SK-N-SH treated with all-trans-retinoic acid at 6 μM for 48 hours (cell line): ENCODE measurements around the gene DHRS12.

ENCODE experiments used
- ATAC-seq: fragments of 200-7000 bp; cut with Tn5 transposase; 3 replicates; pipeline ENCODE4 v1.9.1; 2020; ENCODE audit warnings: mild to moderate bottlenecking, moderate library complexity
- ARNTL ChIP-seq: fragments of 450-650 bp; formaldehyde crosslinking; IDR thresholded peaks from 2 replicates; pipeline ENCODE4 v1.5.0; 2020; ENCODE audit warnings: low read depth, mild to moderate bottlenecking, moderate library complexity, borderline replicate concordance
- BACH2 ChIP-seq: fragments of 250-450 bp; sonication (Bioruptor Pico); IDR thresholded peaks from 2 replicates; pipeline ENCODE4 v1.9.0; 2021; ENCODE audit warnings: mild to moderate bottlenecking, borderline replicate concordance
- CSDC2 ChIP-seq: fragments of 250-450 bp; sonication (Bioruptor Pico); IDR thresholded peaks from 2 replicates; pipeline ENCODE4 v1.5.0; 2020; ENCODE audit warnings: mild to moderate bottlenecking, moderate library complexity
- ESRRG ChIP-seq: fragments of 250-450 bp; sonication (Bioruptor Pico); IDR thresholded peaks from 2 replicates; pipeline ENCODE4 v1.6.1; 2021; ENCODE audit warnings: mild to moderate bottlenecking
- GLIS3 ChIP-seq: fragments of 250-450 bp; sonication (Bioruptor Pico); IDR thresholded peaks from 2 replicates; pipeline ENCODE4 v1.5.0; 2020; ENCODE audit warnings: mild to moderate bottlenecking, moderate library complexity
- OSR1 ChIP-seq: fragments of 250-450 bp; sonication (Bioruptor Pico); IDR thresholded peaks from 2 replicates; pipeline ENCODE4 v1.8.0; 2022; ENCODE audit warnings: moderate library complexity, mild to moderate bottlenecking, inconsistent platforms
- PPARA ChIP-seq: fragments of 250-450 bp; sonication (Bioruptor Pico); IDR thresholded peaks from 2 replicates; pipeline ENCODE4 v1.5.0; 2020; ENCODE audit warnings: mild to moderate bottlenecking, borderline replicate concordance
- RARB ChIP-seq: fragments of 250-450 bp; sonication (Bioruptor Pico); IDR thresholded peaks from 2 replicates; pipeline ENCODE4 v1.8.0; 2021; ENCODE audit warnings: mild to moderate bottlenecking, moderate library complexity
- TCF4 ChIP-seq: fragments of 250-450 bp; sonication (Bioruptor Pico); IDR thresholded peaks from 2 replicates; pipeline ENCODE4 v1.8.0; 2021; ENCODE audit warnings: mild to moderate bottlenecking, moderate library complexity, borderline replicate concordance
- ZC3H10 ChIP-seq: fragments of 250-450 bp; sonication (Bioruptor Pico); IDR thresholded peaks from 2 replicates; pipeline ENCODE4 v1.5.1; 2021; ENCODE audit warnings: mild to moderate bottlenecking, moderate library complexity
- ZFP3 ChIP-seq: fragments of 250-450 bp; sonication (Bioruptor Pico); IDR thresholded peaks from 2 replicates; pipeline ENCODE4 v1.5.0; 2020; ENCODE audit warnings: mild to moderate bottlenecking, moderate library complexity
- ZFP30 ChIP-seq: fragments of 450-650 bp; formaldehyde crosslinking; IDR thresholded peaks from 2 replicates; pipeline ENCODE4 v1.5.0; 2022; ENCODE audit warnings: mild to moderate bottlenecking, moderate library complexity
- ZNF565 ChIP-seq: fragments of 450-650 bp; formaldehyde crosslinking; conservative IDR thresholded peaks from 2 replicates; pipeline ENCODE4 v1.5.0; 2020; ENCODE audit warnings: low read depth, mild to moderate bottlenecking, moderate library complexity
- ZNF70 ChIP-seq: fragments of 450-650 bp; formaldehyde crosslinking; IDR thresholded peaks from 2 replicates; pipeline ENCODE4 v1.5.0; 2020; ENCODE audit warnings: mild to moderate bottlenecking, moderate library complexity
- ZNF8 ChIP-seq: fragments of 450-650 bp; formaldehyde crosslinking; IDR thresholded peaks from 2 replicates; pipeline ENCODE4 v1.5.0; 2020; ENCODE audit warnings: mild to moderate bottlenecking, moderate library complexity
- TF ChIP-seq, protein P1 (sequence below): fragments of 250-450 bp; sonication (Bioruptor Pico); IDR thresholded peaks from 2 replicates; pipeline ENCODE4 v1.5.0; 2020; ENCODE audit warnings: mild to moderate bottlenecking, moderate library complexity
- TF ChIP-seq, protein P2 (sequence below): fragments of 250-450 bp; sonication (Bioruptor Pico); IDR thresholded peaks from 2 replicates; pipeline ENCODE4 v1.5.1; 2021; ENCODE audit warnings: mild to moderate bottlenecking, moderate library complexity
- TF ChIP-seq, protein P3 (sequence below): fragments of 250-450 bp; sonication (Bioruptor Pico); IDR thresholded peaks from 2 replicates; pipeline ENCODE4 v1.8.0; 2020; ENCODE audit warnings: mild to moderate bottlenecking, moderate library complexity, borderline replicate concordance
- TF ChIP-seq, protein P4 (sequence below): fragments of 250-450 bp; sonication (Bioruptor Pico); IDR thresholded peaks from 2 replicates; pipeline ENCODE4 v1.5.1; 2020; ENCODE audit warnings: low read depth, mild to moderate bottlenecking, moderate library complexity

DHRS12 gene

DNA sequence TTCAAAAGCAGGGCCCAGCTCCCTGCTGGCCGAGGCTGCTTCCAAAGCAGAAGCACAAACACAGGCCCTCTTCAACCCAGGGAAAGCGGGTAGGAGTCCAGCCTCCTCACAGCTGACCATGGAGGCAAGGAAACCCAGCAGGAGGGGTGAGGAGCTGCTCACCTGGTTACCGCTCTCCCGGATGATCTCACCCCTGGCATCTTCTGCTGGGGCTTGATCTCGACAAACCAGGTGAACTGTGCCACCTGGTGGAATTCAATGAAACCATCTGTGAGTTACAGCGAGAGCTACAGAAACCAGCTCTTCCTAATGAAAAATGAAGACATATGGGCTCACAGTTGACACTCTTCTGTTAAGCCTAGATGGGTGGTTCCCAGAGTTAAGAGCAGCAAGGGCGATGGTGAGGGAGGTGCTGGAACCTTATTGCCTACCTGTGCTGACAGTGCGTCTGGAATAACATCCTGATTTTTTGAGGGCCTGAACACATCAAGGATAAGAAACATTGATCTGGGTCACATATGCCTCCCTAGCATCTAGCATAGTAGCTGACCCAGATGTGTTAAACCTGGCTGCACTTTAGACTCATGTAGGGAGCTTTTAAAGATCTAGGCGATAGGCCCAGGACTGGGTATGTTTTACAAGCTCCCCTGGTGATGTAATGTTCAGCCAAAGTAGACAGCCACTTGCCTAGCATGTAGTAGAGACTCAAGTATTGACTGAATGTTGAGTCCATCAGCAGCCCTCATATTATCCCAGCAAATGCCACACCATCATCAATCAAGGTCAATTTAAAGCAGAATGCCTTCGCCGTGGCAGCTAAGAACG lies 6.1 kb downstream of the DHRS12 start:
- TF ChIP-seq GLIS3 (CRISPR knock-in tag) (no peak), ZNF565 (CRISPR knock-in tag) (no peak)
- TF ChIP-seq, protein P1, sequence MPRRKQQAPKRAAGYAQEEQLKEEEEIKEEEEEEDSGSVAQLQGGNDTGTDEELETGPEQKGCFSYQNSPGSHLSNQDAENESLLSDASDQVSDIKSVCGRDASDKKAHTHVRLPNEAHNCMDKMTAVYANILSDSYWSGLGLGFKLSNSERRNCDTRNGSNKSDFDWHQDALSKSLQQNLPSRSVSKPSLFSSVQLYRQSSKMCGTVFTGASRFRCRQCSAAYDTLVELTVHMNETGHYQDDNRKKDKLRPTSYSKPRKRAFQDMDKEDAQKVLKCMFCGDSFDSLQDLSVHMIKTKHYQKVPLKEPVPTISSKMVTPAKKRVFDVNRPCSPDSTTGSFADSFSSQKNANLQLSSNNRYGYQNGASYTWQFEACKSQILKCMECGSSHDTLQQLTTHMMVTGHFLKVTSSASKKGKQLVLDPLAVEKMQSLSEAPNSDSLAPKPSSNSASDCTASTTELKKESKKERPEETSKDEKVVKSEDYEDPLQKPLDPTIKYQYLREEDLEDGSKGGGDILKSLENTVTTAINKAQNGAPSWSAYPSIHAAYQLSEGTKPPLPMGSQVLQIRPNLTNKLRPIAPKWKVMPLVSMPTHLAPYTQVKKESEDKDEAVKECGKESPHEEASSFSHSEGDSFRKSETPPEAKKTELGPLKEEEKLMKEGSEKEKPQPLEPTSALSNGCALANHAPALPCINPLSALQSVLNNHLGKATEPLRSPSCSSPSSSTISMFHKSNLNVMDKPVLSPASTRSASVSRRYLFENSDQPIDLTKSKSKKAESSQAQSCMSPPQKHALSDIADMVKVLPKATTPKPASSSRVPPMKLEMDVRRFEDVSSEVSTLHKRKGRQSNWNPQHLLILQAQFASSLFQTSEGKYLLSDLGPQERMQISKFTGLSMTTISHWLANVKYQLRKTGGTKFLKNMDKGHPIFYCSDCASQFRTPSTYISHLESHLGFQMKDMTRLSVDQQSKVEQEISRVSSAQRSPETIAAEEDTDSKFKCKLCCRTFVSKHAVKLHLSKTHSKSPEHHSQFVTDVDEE (CRISPR knock-in tag), result 0 out of 2 replicates have a peak, but pooled peaks have one; percentile 15

DNA sequence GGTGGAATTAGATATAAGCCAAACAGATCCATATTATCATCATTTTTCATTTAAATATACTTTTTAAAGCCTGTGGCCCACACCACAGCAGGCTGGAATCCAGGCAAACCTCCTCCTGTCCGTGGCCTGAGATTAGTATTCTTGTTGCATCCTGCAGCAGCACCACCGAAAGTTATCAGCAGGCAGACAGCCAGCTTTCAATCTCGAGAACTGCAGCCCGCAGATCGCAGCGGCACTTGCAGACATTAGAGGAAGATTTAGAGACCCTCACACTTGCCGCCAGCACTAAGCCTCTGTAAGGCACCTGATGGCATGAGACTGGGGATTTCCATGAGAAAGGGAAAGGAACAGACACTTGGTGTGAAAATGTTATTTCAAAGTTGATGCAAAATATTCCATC lies 7.4 kb downstream of the DHRS12 start:
- TF ChIP-seq OSR1, result no peak
- TF ChIP-seq ZC3H10 (CRISPR knock-in tag), result no peak
- no peak for TF ChIP-seq ZFP30 (CRISPR knock-in tag)
- TF ChIP-seq, protein P2, sequence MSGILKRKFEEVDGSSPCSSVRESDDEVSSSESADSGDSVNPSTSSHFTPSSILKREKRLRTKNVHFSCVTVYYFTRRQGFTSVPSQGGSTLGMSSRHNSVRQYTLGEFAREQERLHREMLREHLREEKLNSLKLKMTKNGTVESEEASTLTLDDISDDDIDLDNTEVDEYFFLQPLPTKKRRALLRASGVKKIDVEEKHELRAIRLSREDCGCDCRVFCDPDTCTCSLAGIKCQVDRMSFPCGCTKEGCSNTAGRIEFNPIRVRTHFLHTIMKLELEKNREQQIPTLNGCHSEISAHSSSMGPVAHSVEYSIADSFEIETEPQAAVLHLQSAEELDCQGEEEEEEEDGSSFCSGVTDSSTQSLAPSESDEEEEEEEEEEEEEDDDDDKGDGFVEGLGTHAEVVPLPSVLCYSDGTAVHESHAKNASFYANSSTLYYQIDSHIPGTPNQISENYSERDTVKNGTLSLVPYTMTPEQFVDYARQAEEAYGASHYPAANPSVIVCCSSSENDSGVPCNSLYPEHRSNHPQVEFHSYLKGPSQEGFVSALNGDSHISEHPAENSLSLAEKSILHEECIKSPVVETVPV (CRISPR knock-in tag), result no peak
- TF ChIP-seq PPARA (CRISPR knock-in tag), result no peak
- TF ChIP-seq, all 23 proteins: peak for 0
- ATAC-seq, result no peak

More for the DNA sequence above, 6.1 kb downstream of the DHRS12 start:
- ATAC-seq, result peak; percentile 63

DNA sequence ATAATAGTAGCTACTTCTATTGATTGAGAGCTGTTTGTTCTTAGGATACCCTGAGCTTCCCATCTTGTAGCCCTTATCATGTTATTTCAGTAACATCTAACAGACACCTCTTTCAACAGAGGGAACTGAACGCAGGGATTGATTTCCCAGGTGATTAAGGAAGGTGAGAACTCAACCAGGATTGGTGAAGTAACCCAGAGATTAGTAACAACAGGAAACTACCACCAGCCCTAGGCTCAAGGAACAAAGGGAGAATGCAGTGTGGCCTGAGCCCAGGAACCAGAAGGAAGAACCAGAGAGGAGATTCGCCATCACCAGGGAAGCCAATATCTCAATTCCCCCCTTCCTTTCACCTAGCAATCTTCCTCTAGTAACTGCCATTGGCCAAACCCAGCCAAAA lies 8.5 kb downstream of the DHRS12 start:
- ATAC-seq, result no peak
- no peak for TF ChIP-seq PPARA (CRISPR knock-in tag)
- TF ChIP-seq ARNTL (CRISPR knock-in tag), result no peak
- no peak for TF ChIP-seq ZFP3 (CRISPR knock-in tag)
- TF ChIP-seq GLIS3 (CRISPR knock-in tag), result no peak
- TF ChIP-seq, protein P3, sequence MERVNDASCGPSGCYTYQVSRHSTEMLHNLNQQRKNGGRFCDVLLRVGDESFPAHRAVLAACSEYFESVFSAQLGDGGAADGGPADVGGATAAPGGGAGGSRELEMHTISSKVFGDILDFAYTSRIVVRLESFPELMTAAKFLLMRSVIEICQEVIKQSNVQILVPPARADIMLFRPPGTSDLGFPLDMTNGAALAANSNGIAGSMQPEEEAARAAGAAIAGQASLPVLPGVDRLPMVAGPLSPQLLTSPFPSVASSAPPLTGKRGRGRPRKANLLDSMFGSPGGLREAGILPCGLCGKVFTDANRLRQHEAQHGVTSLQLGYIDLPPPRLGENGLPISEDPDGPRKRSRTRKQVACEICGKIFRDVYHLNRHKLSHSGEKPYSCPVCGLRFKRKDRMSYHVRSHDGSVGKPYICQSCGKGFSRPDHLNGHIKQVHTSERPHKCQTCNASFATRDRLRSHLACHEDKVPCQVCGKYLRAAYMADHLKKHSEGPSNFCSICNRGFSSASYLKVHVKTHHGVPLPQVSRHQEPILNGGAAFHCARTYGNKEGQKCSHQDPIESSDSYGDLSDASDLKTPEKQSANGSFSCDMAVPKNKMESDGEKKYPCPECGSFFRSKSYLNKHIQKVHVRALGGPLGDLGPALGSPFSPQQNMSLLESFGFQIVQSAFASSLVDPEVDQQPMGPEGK, result no peak
- TF ChIP-seq ZFP30 (CRISPR knock-in tag), result no peak
- TF ChIP-seq ZNF8 (CRISPR knock-in tag), result no peak
- no peak for TF ChIP-seq BACH2 (CRISPR knock-in tag)
- no peak for TF ChIP-seq CSDC2 (CRISPR knock-in tag)
- TF ChIP-seq, protein P2 (CRISPR knock-in tag), result no peak

DNA sequence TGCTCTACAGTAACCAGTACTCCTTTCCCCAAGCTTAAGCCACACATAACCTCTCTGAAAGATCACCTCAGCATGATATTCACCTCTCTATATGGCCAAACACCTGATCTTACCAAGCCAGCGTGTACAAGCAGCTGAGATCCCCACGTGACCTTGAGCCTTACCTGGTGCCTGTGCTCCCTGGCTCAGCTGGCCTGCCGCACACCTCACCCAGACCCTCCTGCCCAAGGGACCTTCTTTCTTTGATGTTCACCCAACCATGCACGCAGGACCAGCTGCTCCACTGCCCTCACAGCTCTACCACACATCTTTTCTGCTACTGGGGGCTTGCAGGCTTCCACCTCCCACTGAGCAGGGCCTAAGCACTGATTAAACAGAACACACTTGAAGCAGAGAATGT lies 9.0 kb downstream of the DHRS12 start:
- no peak for ATAC-seq
- no peak for TF ChIP-seq ZNF8 (CRISPR knock-in tag)
- TF ChIP-seq RARB (CRISPR knock-in tag), result no peak
- TF ChIP-seq TCF4 (CRISPR knock-in tag), result no peak
- no peak for TF ChIP-seq OSR1
- TF ChIP-seq ZFP3 (CRISPR knock-in tag), result no peak
- TF ChIP-seq GLIS3 (CRISPR knock-in tag), result no peak
- TF ChIP-seq ZNF565 (CRISPR knock-in tag), result no peak
- no peak for TF ChIP-seq CSDC2 (CRISPR knock-in tag)
- TF ChIP-seq, protein P4, sequence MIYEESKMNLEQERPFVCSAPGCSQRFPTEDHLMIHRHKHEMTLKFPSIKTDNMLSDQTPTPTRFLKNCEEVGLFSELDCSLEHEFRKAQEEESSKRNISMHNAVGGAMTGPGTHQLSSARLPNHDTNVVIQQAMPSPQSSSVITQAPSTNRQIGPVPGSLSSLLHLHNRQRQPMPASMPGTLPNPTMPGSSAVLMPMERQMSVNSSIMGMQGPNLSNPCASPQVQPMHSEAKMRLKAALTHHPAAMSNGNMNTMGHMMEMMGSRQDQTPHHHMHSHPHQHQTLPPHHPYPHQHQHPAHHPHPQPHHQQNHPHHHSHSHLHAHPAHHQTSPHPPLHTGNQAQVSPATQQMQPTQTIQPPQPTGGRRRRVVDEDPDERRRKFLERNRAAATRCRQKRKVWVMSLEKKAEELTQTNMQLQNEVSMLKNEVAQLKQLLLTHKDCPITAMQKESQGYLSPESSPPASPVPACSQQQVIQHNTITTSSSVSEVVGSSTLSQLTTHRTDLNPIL (CRISPR knock-in tag), result no peak
- no peak for TF ChIP-seq ESRRG (CRISPR knock-in tag)
- no peak for TF ChIP-seq ZC3H10 (CRISPR knock-in tag)
- TF ChIP-seq, protein P1 (CRISPR knock-in tag), result no peak
- TF ChIP-seq ZNF70, result no peak
- TF ChIP-seq, all 23 proteins: peak for 0
